ENCODE measurements around the gene MLLT11. TPM values are rescaled to one million over a fixed set of nuclear protein-coding genes. Genes with fewer than 3 reads are reported as not detected.
A peak's percentile ranks its signal among the peaks of the same experiment; 100 is the strongest.

MLLT11 gene
- total RNA-seq, 1 donor from 2014 or later = 27.8 TPM

GRCh38 chr1:151037032-151037431, 23.2 kb upstream of the MLLT11 start:
- H3K9me3 Mint-ChIP-seq (ENCODE audit: unreplicated experiment) = no peaks in the 10 kb centered on the region
- peaks cover 19% of the 10 kb centered on the region for H3K36me3 Mint-ChIP-seq (ENCODE audit: low read depth, unreplicated experiment)
- no peak for TF ChIP-seq CTCF (IDR thresholded peaks at IDR 0.05; ENCODE audit: unreplicated experiment)
- no peaks in the 10 kb centered on the region for H3K4me1 Mint-ChIP-seq (ENCODE audit: unreplicated experiment)
- no peak overlapping the region for H3K4me3 Mint-ChIP-seq (ENCODE audit: unreplicated experiment)
- no peak for DNase-seq (ENCODE audit: low spot score)
- H3K27me3 Mint-ChIP-seq (ENCODE audit: unreplicated experiment) = no peaks in the 10 kb centered on the region
- H3K27ac Mint-ChIP-seq (ENCODE audit: unreplicated experiment) = no peak overlapping the region

DNA sequence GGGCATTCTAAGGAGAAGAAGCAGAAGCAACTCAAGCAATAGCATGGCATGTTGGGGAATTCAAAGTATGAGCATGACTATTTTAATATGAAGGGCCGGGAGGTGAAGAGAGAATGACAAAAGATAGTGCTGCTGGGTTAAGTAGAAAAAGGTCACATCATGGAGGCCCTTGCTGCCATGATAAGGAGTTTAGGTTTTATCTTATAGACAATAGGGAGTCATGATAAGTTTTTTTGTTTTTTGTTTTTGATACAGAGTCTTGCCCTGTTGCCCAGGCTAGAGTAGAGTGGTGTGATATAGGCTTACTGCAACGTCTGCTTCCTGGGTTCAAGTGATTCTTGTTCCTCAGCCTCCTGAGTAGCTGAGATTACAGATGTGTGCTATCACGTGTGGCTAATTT, 20.7 kb upstream of the MLLT11 start:
- Mint-ChIP-seq H3K27ac (ENCODE audit: unreplicated experiment) (no peak overlapping the region), H3K4me3 (ENCODE audit: unreplicated experiment) (peak overlapping the region; percentile 6), H3K27me3 (ENCODE audit: unreplicated experiment) (no peaks in the 10 kb centered on the region), H3K9me3 (ENCODE audit: unreplicated experiment) (no peaks in the 10 kb centered on the region), H3K36me3 (ENCODE audit: low read depth, unreplicated experiment) (peaks cover 9% of the 10 kb centered on the region), H3K4me1 (ENCODE audit: unreplicated experiment) (no peaks in the 10 kb centered on the region)
- DNase-seq (ENCODE audit: low spot score) = no peak
- TF ChIP-seq CTCF (IDR thresholded peaks at IDR 0.05; ENCODE audit: unreplicated experiment) = no peak

DNA sequence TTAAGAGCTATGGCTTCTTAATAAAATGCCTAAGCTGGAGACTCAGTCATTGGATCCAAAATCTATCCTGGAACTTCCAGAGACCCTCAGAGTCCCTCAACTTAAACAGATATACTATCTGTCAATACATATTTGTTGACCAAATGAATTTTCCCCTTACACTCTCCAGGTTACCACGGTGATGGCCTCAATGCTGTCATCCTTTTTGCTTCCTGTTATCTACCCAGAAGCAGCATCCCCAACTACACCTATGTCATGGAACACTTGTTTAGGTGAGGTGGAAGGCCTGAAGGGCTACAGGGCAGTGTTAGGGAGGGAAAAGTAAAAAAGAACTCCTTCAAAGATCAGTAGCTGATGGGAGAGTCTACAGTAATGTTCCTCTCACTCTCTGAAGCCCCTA, 17.0 kb upstream of the MLLT11 start:
- no peak overlapping the region for H3K4me3 Mint-ChIP-seq (ENCODE audit: unreplicated experiment)
- H3K27ac Mint-ChIP-seq (ENCODE audit: unreplicated experiment) = no peak overlapping the region
- TF ChIP-seq CTCF (IDR thresholded peaks at IDR 0.05; ENCODE audit: unreplicated experiment) = no peak
- peaks cover 4% of the 10 kb centered on the region for H3K27me3 Mint-ChIP-seq (ENCODE audit: unreplicated experiment)
- no peak for DNase-seq (ENCODE audit: low spot score)
- peaks cover 5% of the 10 kb centered on the region for H3K36me3 Mint-ChIP-seq (ENCODE audit: low read depth, unreplicated experiment)
- H3K9me3 Mint-ChIP-seq (ENCODE audit: unreplicated experiment) = no peaks in the 10 kb centered on the region
- H3K4me1 Mint-ChIP-seq (ENCODE audit: unreplicated experiment) = no peaks in the 10 kb centered on the region

- Mint-ChIP-seq H3K27me3 (ENCODE audit: unreplicated experiment) (peaks cover 4% of the 10 kb centered on the region), H3K36me3 (ENCODE audit: low read depth, unreplicated experiment) (peaks cover 6% of the 10 kb centered on the region), H3K4me3 (ENCODE audit: unreplicated experiment) (peak within 1 kb of the TSS; percentile 93), H3K9me3 (ENCODE audit: unreplicated experiment) (no peaks in the 10 kb centered on the region), H3K4me1 (ENCODE audit: unreplicated experiment) (no peaks in the 10 kb centered on the region), H3K27ac (ENCODE audit: unreplicated experiment) (peak within 1 kb of the TSS; percentile 31)
- DNase-seq (ENCODE audit: low spot score) = peak; percentile 53
- TF ChIP-seq CTCF (IDR thresholded peaks at IDR 0.05; ENCODE audit: unreplicated experiment) = no peak
Measured at GRCh38 chr1:151047591-151047924, 12.6 kb upstream of the MLLT11 start, which contains the start of gene C1orf56. Gene C1orf56 (plus strand): TSS chr1:151047751. CDS start chr1:151047848, 97 bp downstream.

DNA sequence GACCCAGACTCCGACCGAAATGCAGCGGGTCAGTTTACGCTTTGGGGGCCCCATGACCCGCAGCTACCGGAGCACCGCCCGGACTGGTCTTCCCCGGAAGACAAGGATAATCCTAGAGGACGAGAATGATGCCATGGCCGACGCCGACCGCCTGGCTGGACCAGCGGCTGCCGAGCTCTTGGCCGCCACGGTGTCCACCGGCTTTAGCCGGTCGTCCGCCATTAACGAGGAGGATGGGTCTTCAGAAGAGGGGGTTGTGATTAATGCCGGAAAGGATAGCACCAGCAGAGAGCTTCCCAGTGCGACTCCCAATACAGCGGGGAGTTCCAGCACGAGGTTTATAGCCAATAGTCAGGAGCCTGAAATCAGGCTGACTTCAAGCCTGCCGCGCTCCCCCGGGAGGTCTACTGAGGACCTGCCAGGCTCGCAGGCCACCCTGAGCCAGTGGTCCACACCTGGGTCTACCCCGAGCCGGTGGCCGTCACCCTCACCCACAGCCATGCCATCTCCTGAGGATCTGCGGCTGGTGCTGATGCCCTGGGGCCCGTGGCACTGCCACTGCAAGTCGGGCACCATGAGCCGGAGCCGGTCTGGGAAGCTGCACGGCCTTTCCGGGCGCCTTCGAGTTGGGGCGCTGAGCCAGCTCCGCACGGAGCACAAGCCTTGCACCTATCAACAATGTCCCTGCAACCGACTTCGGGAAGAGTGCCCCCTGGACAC, 12.1 kb upstream of the MLLT11 start:
- peak; percentile 67 for TF ChIP-seq CTCF (IDR thresholded peaks at IDR 0.05; ENCODE audit: unreplicated experiment)
- H3K36me3 Mint-ChIP-seq (ENCODE audit: low read depth, unreplicated experiment) = peaks cover 8% of the 10 kb centered on the region
- H3K27me3 Mint-ChIP-seq (ENCODE audit: unreplicated experiment) = peaks cover 4% of the 10 kb centered on the region
- no peaks in the 10 kb centered on the region for H3K4me1 Mint-ChIP-seq (ENCODE audit: unreplicated experiment)
- H3K4me3 Mint-ChIP-seq (ENCODE audit: unreplicated experiment) = peak overlapping the region; percentile 93
- H3K27ac Mint-ChIP-seq (ENCODE audit: unreplicated experiment) = peak overlapping the region; percentile 31
- DNase-seq (ENCODE audit: low spot score) = peak; percentile 67
- no peaks in the 10 kb centered on the region for H3K9me3 Mint-ChIP-seq (ENCODE audit: unreplicated experiment)
